Mucosa of descending colon (tissue), 3 donors: Measurements from ENCODE around the gene FBH1. TPM values are rescaled to one million over a fixed set of nuclear protein-coding genes. Genes with fewer than 3 reads are reported as not detected.

ENCODE experiments used
- ATAC-seq: fragments of 200-7000 bp; cut with Tn5 transposase; one replicate; pipeline ENCODE4 v1.9.1; 2020; ENCODE audit warnings: mild to moderate bottlenecking, moderate library complexity
- DNase-seq, 3 donors: peaks; one replicate each; pipeline ENCODE4 v3.0.0-alpha.2; 2020
- H3K36me3 ChIP-seq: fragments of 200-600 bp; one replicate; pipeline ENCODE4 v1.8.0; 2021; ENCODE audit warnings: low read depth, mild to moderate bottlenecking
- H3K4me1 ChIP-seq: fragments of 200-600 bp; one replicate; pipeline ENCODE4 v1.8.0; 2021; ENCODE audit warnings: low read depth, mild to moderate bottlenecking
- H3K4me3 ChIP-seq: fragments of 200-600 bp; one replicate; pipeline ENCODE4 v1.8.0; 2021; ENCODE audit warnings: mild to moderate bottlenecking
- H3K9me3 ChIP-seq: fragments of 200-600 bp; one replicate; pipeline ENCODE4 v1.8.0; 2021; ENCODE audit warnings: mild to moderate bottlenecking
- CTCF ChIP-seq: fragments of 200-600 bp; IDR thresholded peaks from one replicate; pipeline ENCODE4 v1.8.0; 2022; ENCODE audit warnings: antibody characterized with exemption, mild to moderate bottlenecking
- intact Hi-C, 2 donors: fragments of 100-400 bp; cut with DNase I in 1 of 2; cut with micrococcal nuclease in 1 of 2; formaldehyde crosslinking; loops; one replicate each; pipeline versions ENCODE4 v1.11.0 to v1.11.1; 2022; cut with DNase I, micrococcal nuclease
- total RNA-seq, 3 donors: library from RNA; stranded (reverse); fragmentation: NEBNext Ultra II Directional in 2 of 3; extraction: Animal tissue kit (Norgen Biotek cat#: 25700) in 2 of 3; gene quantifications; one replicate each; pipeline versions ENCODE4 v1.2.1 to v1.2.4, GENCODE V29; 2021 to 2023
- donor health status: DM: no; HTN: no; CAD: no; lungs with moderate emphysema.
- donor health status: DM: no; HTN: no; CAD: no.
- donor health status: DM: no; HTN: yes; CAD: no.

FBH1 gene
- total RNA-seq, 3 donors from 2014 or later: 74.1 to 109 (median 100) TPM

- H3K4me3 ChIP-seq: no peak overlapping the region
- no peaks in the 10 kb centered on the region for H3K4me1 ChIP-seq
- no peaks in the 10 kb centered on the region for H3K36me3 ChIP-seq
- ATAC-seq (no peak), DNase-seq (no peak)
- H3K9me3 ChIP-seq: no peaks in the 10 kb centered on the region
- intact Hi-C loops: no loop called here
- no peak for TF ChIP-seq CTCF
Observed at GRCh38 chr10:5952731-5953385, 62.8 kb downstream of the FBH1 start.

DNA sequence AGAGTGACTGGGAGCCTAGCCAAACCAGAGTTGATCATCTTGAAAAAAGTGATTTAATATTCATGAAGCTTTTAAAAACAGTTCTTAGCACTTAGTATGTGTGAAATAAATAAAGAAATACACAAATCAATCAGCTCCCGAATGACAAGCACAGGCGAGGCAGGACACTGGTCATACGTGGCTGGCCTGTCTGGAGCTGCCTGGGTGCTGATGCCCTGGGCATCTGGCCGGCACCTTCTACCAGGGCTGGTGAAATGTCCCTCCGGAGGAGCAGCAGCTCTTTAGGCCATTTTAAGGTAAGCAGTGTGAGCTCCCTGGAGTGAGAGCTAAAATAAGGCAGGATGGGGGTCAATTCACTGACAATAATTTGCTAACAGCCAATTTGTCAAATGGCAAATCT, 63.6 kb downstream of the FBH1 start:
- no peak for DNase-seq
- no peaks in the 10 kb centered on the region for H3K36me3 ChIP-seq
- H3K9me3 ChIP-seq: no peaks in the 10 kb centered on the region
- no peak for TF ChIP-seq CTCF
- H3K4me3 ChIP-seq: no peak overlapping the region
- ATAC-seq: no peak
- intact Hi-C loops: no loop called here
- no peaks in the 10 kb centered on the region for H3K4me1 ChIP-seq

GRCh38 chr10:5956146-5956936, 66.3 kb downstream of the FBH1 start:
- DNase-seq (no peak), ATAC-seq (no peak)
- Histone ChIP-seq H3K36me3 (no peaks in the 10 kb centered on the region), H3K4me1 (no peaks in the 10 kb centered on the region), H3K4me3 (no peak overlapping the region), H3K9me3 (no peaks in the 10 kb centered on the region)
- TF ChIP-seq CTCF: no peak
- intact Hi-C loops: no loop called here

DNA sequence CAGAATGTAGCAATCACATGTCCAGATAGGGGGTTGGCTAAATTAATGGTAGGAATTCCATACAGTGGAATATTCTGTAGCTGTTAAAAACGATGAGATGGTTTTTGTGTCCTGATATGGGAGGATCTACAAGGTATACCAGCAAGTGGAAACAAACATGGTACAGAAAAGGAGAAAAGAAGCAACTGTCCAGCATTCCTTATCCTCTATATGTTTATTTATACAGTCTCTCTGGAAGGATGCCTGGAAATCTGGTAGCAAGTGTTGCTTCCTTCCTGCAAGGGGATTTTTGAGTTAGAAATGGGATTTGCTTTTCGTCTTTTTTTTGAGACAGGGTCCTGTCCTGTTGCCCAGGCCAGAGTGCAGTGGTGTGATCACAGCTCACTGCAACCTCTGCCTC, 68.0 kb downstream of the FBH1 start:
- Histone ChIP-seq H3K4me1 (no peaks in the 10 kb centered on the region), H3K9me3 (no peaks in the 10 kb centered on the region), H3K4me3 (no peak overlapping the region), H3K36me3 (no peaks in the 10 kb centered on the region)
- intact Hi-C loops: no loop called here
- DNase-seq: no peak
- TF ChIP-seq CTCF: no peak
- ATAC-seq: no peak

DNA sequence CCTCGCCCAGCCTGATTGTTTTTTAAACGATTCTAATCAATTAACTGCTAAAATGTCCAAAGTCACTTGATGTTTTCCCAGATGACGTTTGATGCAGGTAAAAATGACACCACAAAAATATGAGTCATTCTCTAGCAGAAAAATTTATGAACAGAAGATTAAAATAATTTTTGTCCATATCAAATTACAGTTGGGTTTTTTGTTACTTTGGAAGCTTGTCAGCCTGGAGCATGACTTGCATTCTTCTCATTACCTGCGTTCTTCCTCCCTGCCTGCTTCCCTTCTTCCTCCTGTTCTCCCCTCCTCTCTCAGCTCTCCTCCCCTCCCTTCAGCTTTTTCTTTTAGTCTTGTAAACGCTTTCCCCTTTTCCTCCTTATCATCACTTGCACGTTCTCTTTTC, 68.6 kb downstream of the FBH1 start:
- intact Hi-C loops: no loop called here
- DNase-seq: no peak
- H3K36me3 ChIP-seq: no peaks in the 10 kb centered on the region
- ATAC-seq: no peak
- no peaks in the 10 kb centered on the region for H3K9me3 ChIP-seq
- no peaks in the 10 kb centered on the region for H3K4me1 ChIP-seq
- no peak overlapping the region for H3K4me3 ChIP-seq
- no peak for TF ChIP-seq CTCF
